22Rv1 (cell line): ENCODE data around the gene RNF7.

Source experiments
- CTCF ChIP-seq: fragments of 450-650 bp; IDR thresholded peaks from 2 replicates; pipeline ENCODE4 v1.5.1; 2017; ENCODE audit warnings: mild to moderate bottlenecking
- ZFX ChIP-seq: fragments of 450-650 bp; IDR thresholded peaks from 2 replicates; pipeline ENCODE4 v1.6.1; 2017; ENCODE audit warnings: antibody characterized with exemption, borderline replicate concordance

- TF ChIP-seq CTCF (no peak), ZFX (no peak)
These were observed 23.4 kb upstream of the RNF7 start for GRCh38 chr3:141714671-141715070.
